GM23338 (cell line): ENCODE data around the gene BCAS1. TPM values are rescaled to one million over a fixed set of nuclear protein-coding genes. Genes with fewer than 3 reads are reported as not detected.

Source experiments
- ATAC-seq: fragments of 200-7000 bp; cut with Tn5 transposase; 3 replicates; pipeline ENCODE4 v1.9.1; 2020
- DNase-seq: peaks from one replicate; pipeline ENCODE4 v3.0.0-alpha.2; 2015; ENCODE audit warnings: low spot score
- H2AFZ ChIP-seq: fragments of 200-600 bp; sonication (generic); 2 replicates; pipeline ENCODE4 v1.8.0; 2016; ENCODE audit warnings: antibody characterized with exemption, mild to moderate bottlenecking, moderate library complexity
- H3F3A ChIP-seq: fragments of 200-600 bp; sonication (generic); replicated peaks from 2 replicates; pipeline ENCODE4 v1.8.0; 2017; ENCODE audit warnings: antibody characterized with exemption, mixed run types, low read depth
- H3K27ac ChIP-seq: fragments of 200-600 bp; sonication (generic); 2 replicates; pipeline ENCODE4 v1.6.1; 2016; ENCODE audit warnings: low read depth
- H3K27me3 ChIP-seq: fragments of 200-600 bp; sonication (generic); 2 replicates; pipeline ENCODE4 v1.8.0; 2016; ENCODE audit warnings: mild to moderate bottlenecking, mixed run types, moderate library complexity; ENCODE audit not compliant: insufficient read depth
- H3K36me3 ChIP-seq: fragments of 200-600 bp; sonication (generic); 2 replicates; pipeline ENCODE4 v1.8.0; 2016; ENCODE audit warnings: mild to moderate bottlenecking; ENCODE audit not compliant: insufficient read depth
- H3K4me1 ChIP-seq: fragments of 200-600 bp; sonication (generic); 2 replicates; pipeline ENCODE4 v1.8.0; 2016; ENCODE audit warnings: mild to moderate bottlenecking, moderate library complexity; ENCODE audit not compliant: insufficient read depth
- H3K4me2 ChIP-seq: fragments of 200-600 bp; sonication (generic); 2 replicates; pipeline ENCODE4 v1.7.1; 2017; ENCODE audit warnings: mixed run types
- H3K4me3 ChIP-seq: fragments of 200-600 bp; sonication (generic); 2 replicates; pipeline ENCODE4 v1.6.1; 2016; ENCODE audit warnings: mixed run types
- H3K79me2 ChIP-seq: fragments of 200-600 bp; sonication (generic); replicated peaks from 2 replicates; pipeline ENCODE4 v1.8.0; 2017; ENCODE audit warnings: mild to moderate bottlenecking; ENCODE audit not compliant: insufficient read depth
- H3K9me2 ChIP-seq: fragments of 200-600 bp; sonication (generic); 2 replicates; pipeline ENCODE4 v1.8.0; 2017; ENCODE audit not compliant: insufficient read depth
- H4K20me1 ChIP-seq: fragments of 200-600 bp; sonication (generic); replicated peaks from 2 replicates; pipeline ENCODE4 v1.8.0; 2017; ENCODE audit warnings: mild to moderate bottlenecking; ENCODE audit not compliant: insufficient read depth
- H3K27ac Mint-ChIP-seq: 2 replicates; pipeline ENCODE4 v1.8.0; 2020; ENCODE audit warnings: inconsistent platforms, mild to moderate bottlenecking, moderate library complexity, mixed read lengths
- H3K27me3 Mint-ChIP-seq: 3 replicates; pipeline ENCODE4 v1.8.0; 2022; ENCODE audit warnings: low read depth, mild to moderate bottlenecking, moderate library complexity, mixed read lengths, inconsistent platforms; ENCODE audit not compliant: insufficient read depth, poor library complexity
- H3K36me3 Mint-ChIP-seq: 3 replicates; pipeline ENCODE4 v1.8.0; 2021; ENCODE audit warnings: low read depth, mild to moderate bottlenecking, inconsistent platforms, moderate library complexity, mixed read lengths
- H3K4me1 Mint-ChIP-seq: 3 replicates; pipeline ENCODE4 v1.8.0; 2020; ENCODE audit warnings: mild to moderate bottlenecking, inconsistent platforms, mixed read lengths
- H3K4me3 Mint-ChIP-seq: 3 replicates; pipeline ENCODE4 v1.8.0; 2021; ENCODE audit warnings: moderate library complexity, mild to moderate bottlenecking, inconsistent platforms, mixed read lengths
- H3K9me3 Mint-ChIP-seq: 3 replicates; pipeline ENCODE4 v1.8.0; 2020; ENCODE audit warnings: moderate library complexity, mild to moderate bottlenecking, inconsistent platforms, mixed read lengths
- EZH2 ChIP-seq: fragments of 200-600 bp; sonication (generic); IDR thresholded peaks from one replicate; pipeline ENCODE4 v1.8.0; 2017; ENCODE audit warnings: antibody characterized with exemption, mild to moderate bottlenecking, low read depth; ENCODE audit not compliant: unreplicated experiment
- JUNB ChIP-seq: IDR thresholded peaks from one replicate; pipeline ENCODE4 v1.6.1; 2016; ENCODE audit warnings: antibody characterized with exemption; ENCODE audit not compliant: unreplicated experiment
- NANOG ChIP-seq: IDR thresholded peaks from 2 replicates; pipeline ENCODE4 v1.6.1; 2016; ENCODE audit warnings: antibody characterized with exemption, borderline replicate concordance
- STAT1 ChIP-seq: IDR thresholded peaks from one replicate; pipeline ENCODE4 v1.6.1; 2016; ENCODE audit warnings: antibody characterized with exemption; ENCODE audit not compliant: unreplicated experiment
- ZNF114 ChIP-seq: fragments of 250-450 bp; sonication (Bioruptor Pico); IDR thresholded peaks from 2 replicates; pipeline ENCODE4 v1.5.0; 2020; ENCODE audit warnings: mild to moderate bottlenecking, moderate library complexity
- ZNF331 ChIP-seq: fragments of 250-450 bp; sonication (Bioruptor Pico); IDR thresholded peaks from 2 replicates; pipeline ENCODE4 v1.5.0; 2020; ENCODE audit warnings: low read depth, mild to moderate bottlenecking, moderate library complexity
- polyA plus RNA-seq: library from polyadenylated mRNA; unstranded; fragments of >200 nt; fragmentation: Nextera tagmentation; extraction: Ambion mirVana; gene quantifications from 2 replicates; pipeline ENCODE4 v1.2.1, GENCODE V29; 2016
- total RNA-seq: library from RNA; depleted of rRNA; stranded (reverse); fragments of >200 nt; shearing (Covaris generic); gene quantifications from 2 replicates; pipeline ENCODE4 v1.2.3, GENCODE V29; 2014
- TF ChIP-seq, protein P1 (sequence below), 2 experiments: fragments of 200-600 bp in 1 of 2; sonication (generic) in 1 of 2; conservative IDR thresholded peaks; 2 replicates each; pipeline versions ENCODE4 v1.5.1 to v1.6.1; 2016 to 2017; ENCODE audit warnings: antibody characterized with exemption in 2 of 2, low read depth in 2 of 2, mild to moderate bottlenecking in 2 of 2, moderate library complexity in 1 of 2
- TF ChIP-seq, protein P2 (sequence below): IDR thresholded peaks from 2 replicates; pipeline ENCODE4 v1.6.1; 2016; ENCODE audit warnings: antibody characterized with exemption

Gene BCAS1
- total and polyA plus RNA-seq, 2 experiments from 2014 or later, result 0.17 to 0.19 TPM

DNA sequence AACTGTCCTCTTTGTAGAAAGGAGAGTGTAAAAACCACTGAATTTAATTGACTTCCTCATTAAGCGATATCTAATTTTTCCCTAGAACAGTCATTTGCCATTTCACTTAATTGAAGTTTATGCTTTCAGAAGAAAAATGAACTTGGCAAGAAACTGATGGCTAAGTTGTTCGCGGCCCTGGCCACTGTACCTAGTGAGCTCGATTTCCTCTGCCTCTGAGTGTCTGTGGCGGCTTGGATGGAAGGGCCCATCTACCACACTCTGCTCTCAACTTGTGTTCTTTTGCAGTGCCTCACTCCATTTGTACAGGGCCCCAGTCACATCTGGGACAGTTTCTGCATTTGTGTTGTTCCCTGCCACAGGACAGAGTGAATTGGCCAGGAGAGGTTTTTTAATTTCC lies 102.9 kb downstream of the BCAS1 start (continued):
- TF ChIP-seq, protein P1, sequence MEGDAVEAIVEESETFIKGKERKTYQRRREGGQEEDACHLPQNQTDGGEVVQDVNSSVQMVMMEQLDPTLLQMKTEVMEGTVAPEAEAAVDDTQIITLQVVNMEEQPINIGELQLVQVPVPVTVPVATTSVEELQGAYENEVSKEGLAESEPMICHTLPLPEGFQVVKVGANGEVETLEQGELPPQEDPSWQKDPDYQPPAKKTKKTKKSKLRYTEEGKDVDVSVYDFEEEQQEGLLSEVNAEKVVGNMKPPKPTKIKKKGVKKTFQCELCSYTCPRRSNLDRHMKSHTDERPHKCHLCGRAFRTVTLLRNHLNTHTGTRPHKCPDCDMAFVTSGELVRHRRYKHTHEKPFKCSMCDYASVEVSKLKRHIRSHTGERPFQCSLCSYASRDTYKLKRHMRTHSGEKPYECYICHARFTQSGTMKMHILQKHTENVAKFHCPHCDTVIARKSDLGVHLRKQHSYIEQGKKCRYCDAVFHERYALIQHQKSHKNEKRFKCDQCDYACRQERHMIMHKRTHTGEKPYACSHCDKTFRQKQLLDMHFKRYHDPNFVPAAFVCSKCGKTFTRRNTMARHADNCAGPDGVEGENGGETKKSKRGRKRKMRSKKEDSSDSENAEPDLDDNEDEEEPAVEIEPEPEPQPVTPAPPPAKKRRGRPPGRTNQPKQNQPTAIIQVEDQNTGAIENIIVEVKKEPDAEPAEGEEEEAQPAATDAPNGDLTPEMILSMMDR (conservative IDR thresholded peaks at IDR 0.05; ENCODE audit: low read depth in 2 of 2), result no peak
- TF ChIP-seq, protein P2, sequence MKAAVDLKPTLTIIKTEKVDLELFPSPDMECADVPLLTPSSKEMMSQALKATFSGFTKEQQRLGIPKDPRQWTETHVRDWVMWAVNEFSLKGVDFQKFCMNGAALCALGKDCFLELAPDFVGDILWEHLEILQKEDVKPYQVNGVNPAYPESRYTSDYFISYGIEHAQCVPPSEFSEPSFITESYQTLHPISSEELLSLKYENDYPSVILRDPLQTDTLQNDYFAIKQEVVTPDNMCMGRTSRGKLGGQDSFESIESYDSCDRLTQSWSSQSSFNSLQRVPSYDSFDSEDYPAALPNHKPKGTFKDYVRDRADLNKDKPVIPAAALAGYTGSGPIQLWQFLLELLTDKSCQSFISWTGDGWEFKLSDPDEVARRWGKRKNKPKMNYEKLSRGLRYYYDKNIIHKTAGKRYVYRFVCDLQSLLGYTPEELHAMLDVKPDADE, result no peak
- TF ChIP-seq ZNF114 (CRISPR knock-in tag) (no peak), STAT1 (no peak), NANOG (no peak)

DNA sequence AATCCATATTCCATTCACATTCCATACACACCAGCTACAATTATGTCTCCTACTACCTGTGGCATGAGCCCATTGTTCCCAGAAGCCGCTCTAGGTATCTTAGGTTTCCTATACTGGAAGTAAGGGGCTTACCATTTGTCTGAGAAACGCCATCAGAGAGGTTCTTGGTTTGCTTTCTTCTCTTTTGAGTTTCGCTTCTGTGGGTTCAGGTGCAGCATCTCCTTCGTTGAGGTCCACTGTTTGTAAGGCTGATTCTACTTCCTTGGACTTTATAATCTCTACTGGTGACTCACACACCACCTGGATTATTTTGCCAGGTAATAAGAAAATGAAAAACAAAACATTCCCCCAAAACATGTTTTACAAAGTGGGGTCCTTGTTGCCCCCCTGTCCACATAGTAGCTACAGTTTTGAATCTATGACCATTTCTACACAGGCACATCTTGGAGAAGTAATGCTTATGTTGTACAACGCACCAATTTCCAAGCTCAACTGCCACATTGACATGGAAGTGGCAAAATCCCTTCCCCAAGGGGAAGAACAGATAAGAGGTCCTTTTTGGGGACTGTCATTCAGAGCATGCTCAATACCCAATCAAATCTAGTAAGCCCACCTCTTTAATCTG lies 103.5 kb downstream of the BCAS1 start:
- no peak for ATAC-seq
- H3K4me1 Mint-ChIP-seq, result peaks cover under 1% of the 10 kb centered on the region; the same call in 1 of the 3 replicates

DNA sequence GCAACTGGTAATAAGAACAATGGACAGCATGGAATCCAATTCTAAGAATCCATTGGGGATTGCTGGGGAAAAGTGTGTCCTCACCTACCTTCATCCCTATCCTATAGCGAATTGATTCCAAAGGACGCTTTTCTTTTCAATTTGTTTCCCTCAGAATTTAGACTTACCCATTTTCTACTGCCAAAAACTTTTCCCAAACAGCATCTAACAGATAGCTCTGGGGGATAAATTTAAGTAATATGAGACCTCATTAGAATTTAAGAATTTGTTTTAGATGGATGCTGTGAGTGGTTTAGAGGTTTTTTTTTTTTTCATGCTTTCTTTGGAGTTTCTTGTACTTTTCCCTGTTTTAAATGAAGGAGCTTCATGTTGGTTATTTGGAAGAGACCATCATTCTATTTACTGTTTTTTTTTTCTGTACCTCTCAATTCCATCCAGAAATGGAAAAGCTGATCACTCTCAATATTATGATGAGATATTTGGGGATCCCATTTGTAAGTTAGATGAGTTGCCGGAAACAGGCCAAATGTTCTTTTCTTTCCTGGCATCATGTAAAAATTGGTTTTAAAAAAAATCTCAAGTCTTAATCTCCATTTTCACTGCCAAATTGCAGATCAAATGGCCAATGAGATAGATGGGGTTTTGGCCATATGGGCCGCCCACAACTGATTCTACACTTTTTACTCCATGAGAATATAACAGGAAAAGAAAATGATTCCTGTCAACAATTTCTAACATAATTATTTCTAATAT lies 105.7 kb downstream of the BCAS1 start:
- Histone ChIP-seq H3K9me2 (no peaks in the 10 kb centered on the region), H3K4me1 (no peaks in the 10 kb centered on the region), H2AFZ (no peak overlapping the region), H3F3A (no peaks in the 10 kb centered on the region), H3K36me3 (no peaks in the 10 kb centered on the region), H3K27ac (no peak overlapping the region), H3K4me2 (no peak overlapping the region), H3K27me3 (no peaks in the 10 kb centered on the region), H4K20me1 (no peaks in the 10 kb centered on the region), H3K4me3 (no peak overlapping the region), H3K79me2 (no peaks in the 10 kb centered on the region)
- DNase-seq (no peak), ATAC-seq (no peak)
- Mint-ChIP-seq H3K36me3 (no peaks in the 10 kb centered on the region), H3K27ac (no peak overlapping the region), H3K4me1 (peaks cover 16% of the 10 kb centered on the region), H3K9me3 (no peaks in the 10 kb centered on the region), H3K27me3 (no peaks in the 10 kb centered on the region), H3K4me3 (no peak overlapping the region)
- TF ChIP-seq STAT1 (no peak), ZNF331 (CRISPR knock-in tag) (no peak), JUNB (no peak), EZH2 (no peak)

More for the DNA sequence above, 103.5 kb downstream of the BCAS1 start:
- Histone ChIP-seq H3K36me3 (no peaks in the 10 kb centered on the region), H4K20me1 (no peaks in the 10 kb centered on the region), H3K4me2 (no peak overlapping the region), H3K4me1 (no peaks in the 10 kb centered on the region), H3K27me3 (no peaks in the 10 kb centered on the region), H3K4me3 (no peak overlapping the region), H3F3A (no peaks in the 10 kb centered on the region), H3K27ac (no peak overlapping the region), H3K79me2 (no peaks in the 10 kb centered on the region), H2AFZ (no peak overlapping the region), H3K9me2 (no peaks in the 10 kb centered on the region)
- Mint-ChIP-seq H3K27me3 (no peaks in the 10 kb centered on the region), H3K4me3 (no peak overlapping the region), H3K27ac (no peak overlapping the region), H3K9me3 (no peaks in the 10 kb centered on the region), H3K36me3 (no peaks in the 10 kb centered on the region)
- no peak for DNase-seq
- TF ChIP-seq, protein P2, result no peak
